PC-3 (cell line): ENCODE data around the gene RBFOX2.
"Not testable (repeated sequence)": the region's sequence is repeated elsewhere in the genome, so short reads cannot be mapped to it uniquely, and the experiment has no call there.

Source experiments
- CTCF ChIP-seq: fragments of 300-600 bp; sonication (generic); conservative IDR thresholded peaks from 2 replicates; pipeline ENCODE4 v1.5.1; 2017; ENCODE audit warnings: antibody characterized with exemption, low read depth, mild to moderate bottlenecking, low read length
- EZH2 ChIP-seq: fragments of 300-600 bp; sonication (generic); IDR thresholded peaks from one replicate; pipeline ENCODE4 v1.6.1; 2017; ENCODE audit warnings: antibody characterized with exemption, mild to moderate bottlenecking, low read length; ENCODE audit not compliant: unreplicated experiment

- TF ChIP-seq EZH2, CTCF: not testable (repeated sequence)
Measured at GRCh38 chr22:35699852-35700251, 328.8 kb downstream of the RBFOX2 start.
